ENCODE data around the gene FRYL.

DNA sequence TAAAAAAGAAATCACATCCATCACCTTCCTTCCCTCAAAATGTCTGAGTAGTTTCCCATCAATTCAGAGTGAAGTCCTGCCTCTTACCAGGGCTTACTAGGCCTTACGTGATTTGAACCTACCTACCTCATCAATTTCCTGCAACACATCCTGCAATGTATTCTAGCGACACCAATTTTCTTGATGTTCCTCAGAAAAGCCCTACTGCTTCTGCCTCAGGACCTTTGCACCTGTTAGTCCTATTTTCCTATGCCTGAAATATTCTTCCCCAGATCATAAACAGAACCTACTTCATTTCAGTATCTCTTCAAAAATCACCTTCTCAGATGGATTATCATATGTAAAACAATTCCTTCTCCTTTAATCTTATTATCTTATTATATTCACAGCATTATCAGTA, 237.2 kb downstream of the FRYL start:
- TF ChIP-seq, protein P1, sequence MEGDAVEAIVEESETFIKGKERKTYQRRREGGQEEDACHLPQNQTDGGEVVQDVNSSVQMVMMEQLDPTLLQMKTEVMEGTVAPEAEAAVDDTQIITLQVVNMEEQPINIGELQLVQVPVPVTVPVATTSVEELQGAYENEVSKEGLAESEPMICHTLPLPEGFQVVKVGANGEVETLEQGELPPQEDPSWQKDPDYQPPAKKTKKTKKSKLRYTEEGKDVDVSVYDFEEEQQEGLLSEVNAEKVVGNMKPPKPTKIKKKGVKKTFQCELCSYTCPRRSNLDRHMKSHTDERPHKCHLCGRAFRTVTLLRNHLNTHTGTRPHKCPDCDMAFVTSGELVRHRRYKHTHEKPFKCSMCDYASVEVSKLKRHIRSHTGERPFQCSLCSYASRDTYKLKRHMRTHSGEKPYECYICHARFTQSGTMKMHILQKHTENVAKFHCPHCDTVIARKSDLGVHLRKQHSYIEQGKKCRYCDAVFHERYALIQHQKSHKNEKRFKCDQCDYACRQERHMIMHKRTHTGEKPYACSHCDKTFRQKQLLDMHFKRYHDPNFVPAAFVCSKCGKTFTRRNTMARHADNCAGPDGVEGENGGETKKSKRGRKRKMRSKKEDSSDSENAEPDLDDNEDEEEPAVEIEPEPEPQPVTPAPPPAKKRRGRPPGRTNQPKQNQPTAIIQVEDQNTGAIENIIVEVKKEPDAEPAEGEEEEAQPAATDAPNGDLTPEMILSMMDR (conservative IDR thresholded peaks at IDR 0.05), result no peak
- no peak for TF ChIP-seq EZH2 (IDR thresholded peaks at IDR 0.05; ENCODE audit: low read depth)

Data from PC-9 (cell line).